SKM-1 treated with dmso at 0.1 percent for 144 hours (cell line): Measurements from ENCODE around the gene NAV1.
"Not testable (repeated sequence)": the region's sequence is repeated elsewhere in the genome, so short reads cannot be mapped to it uniquely, and the experiment has no call there.

ENCODE experiments used
- DNase-seq: peaks from one replicate; lab custom pipeline; 2025; ENCODE audit not compliant: unreplicated experiment; lab: John Stamatoyannopoulos, UW

Gene NAV1

GRCh38 chr1:201563941-201564340 lies 25.0 kb downstream of the NAV1 start:
- no peak for DNase-seq

- DNase-seq: no peak
Measured at GRCh38 chr1:201565024-201565730, 26.2 kb downstream of the NAV1 start.

GRCh38 chr1:201565771-201566528 lies 27.0 kb downstream of the NAV1 start:
- no peak for DNase-seq

- no peak for DNase-seq
Measured at GRCh38 chr1:201566529-201566823, 27.5 kb downstream of the NAV1 start.

- no peak for DNase-seq
Measured at GRCh38 chr1:201566933-201567801, 28.2 kb downstream of the NAV1 start.

- DNase-seq: no peak
Measured at GRCh38 chr1:201568265-201568664, 29.3 kb downstream of the NAV1 start.

- DNase-seq: no peak
Measured at GRCh38 chr1:201568859-201569294, 29.9 kb downstream of the NAV1 start.

- DNase-seq: no peak
Measured at GRCh38 chr1:201570181-201570885, 31.4 kb downstream of the NAV1 start.

- no peak for DNase-seq
Measured at GRCh38 chr1:201570886-201571624, 32.1 kb downstream of the NAV1 start.

- no peak for DNase-seq
Measured at GRCh38 chr1:201573030-201573429, 34.1 kb downstream of the NAV1 start.

GRCh38 chr1:201573923-201574322 lies 35.0 kb downstream of the NAV1 start:
- DNase-seq: no peak

GRCh38 chr1:201575912-201576311 lies 37.0 kb downstream of the NAV1 start:
- no peak for DNase-seq

GRCh38 chr1:201576914-201577313 lies 38.0 kb downstream of the NAV1 start:
- no peak for DNase-seq

- DNase-seq: no peak
Measured at GRCh38 chr1:201578008-201578888, 39.3 kb downstream of the NAV1 start.

GRCh38 chr1:201581371-201581770 lies 42.4 kb downstream of the NAV1 start:
- not testable (repeated sequence) for DNase-seq

- no peak for DNase-seq
Measured at GRCh38 chr1:201582705-201583442, 43.9 kb downstream of the NAV1 start.

- no peak for DNase-seq
Measured at GRCh38 chr1:201583663-201584062, 44.7 kb downstream of the NAV1 start.

- DNase-seq: peak; percentile 54
Measured at GRCh38 chr1:201584471-201585092, 45.7 kb downstream of the NAV1 start.
